HEK293 (cell line): Measurements from ENCODE around the gene SLC48A1.

ENCODE experiments used
- CTCF ChIA-PET: fragments of 350-600 bp; formaldehyde crosslinking; extraction: SDS; loops from one replicate; lab custom pipeline; 2021; ENCODE audit warnings: antibody characterized with exemption; lab: Yijun Ruan, JAX
- POLR2A ChIA-PET: fragments of 300-600 bp; formaldehyde crosslinking; extraction: SDS; loops from one replicate; lab custom pipeline; 2020; ENCODE audit warnings: antibody characterized with exemption, inconsistent platforms; lab: Yijun Ruan, JAX
- H3K27ac ChIP-seq: fragments of 200-500 bp; sonication (Bioruptor generic); 2 replicates; pipeline ENCODE4 v1.5.1; 2014; ENCODE audit warnings: low read depth, low read length, control low read depth, inconsistent platforms; ENCODE audit errors: extremely low read depth
- H3K36me3 ChIP-seq, 2 experiments: fragments of 200-500 bp in 1 of 2; sonication (Bioruptor generic) in 1 of 2; 1 replicate in 1 of 2; 2 replicates in 1 of 2; pipeline ENCODE4 v1.5.1; 2014 to 2017; ENCODE audit warnings: inconsistent platforms in 2 of 2, low read length in 2 of 2; ENCODE audit not compliant: control insufficient read depth in 2 of 2, insufficient read depth in 1 of 2
- H3K4me1 ChIP-seq: fragments of 200-500 bp; sonication (Bioruptor generic); 2 replicates; pipeline ENCODE4 v1.5.1; 2014; ENCODE audit warnings: mild to moderate bottlenecking, low read length, inconsistent platforms; ENCODE audit not compliant: control insufficient read depth, insufficient read depth
- H3K4me3 ChIP-seq: 2 replicates; pipeline ENCODE4 v1.5.1; 2011; ENCODE audit warnings: low read depth, mild to moderate bottlenecking, control low read depth, low read length, moderate library complexity
- H3K9me3 ChIP-seq: fragments of 200-500 bp; sonication (Bioruptor generic); 2 replicates; pipeline ENCODE4 v1.5.1; 2014; ENCODE audit warnings: low read depth, low read length, inconsistent platforms; ENCODE audit not compliant: control insufficient read depth, insufficient read depth
- ATF2 ChIP-seq: fragments of 450-650 bp; formaldehyde crosslinking; IDR thresholded peaks from 2 replicates; pipeline ENCODE4 v1.5.1; 2016; ENCODE audit warnings: missing biosample characterization, missing genetic modification characterization, low read depth
- FEZF1 ChIP-seq: fragments of 450-650 bp; formaldehyde crosslinking; IDR thresholded peaks from 2 replicates; pipeline ENCODE4 v1.5.1; 2016; ENCODE audit warnings: missing biosample characterization, missing genetic modification characterization
- GLI2 ChIP-seq: fragments of 450-650 bp; formaldehyde crosslinking; IDR thresholded peaks from 2 replicates; pipeline ENCODE4; 2017; ENCODE audit warnings: missing biosample characterization, missing genetic modification characterization, low read depth, borderline replicate concordance
- GLI4 ChIP-seq: fragments of 450-650 bp; formaldehyde crosslinking; IDR thresholded peaks from 2 replicates; pipeline ENCODE4 v1.5.1; 2016; ENCODE audit warnings: missing biosample characterization, missing genetic modification characterization
- KLF1 ChIP-seq: fragments of 450-650 bp; formaldehyde crosslinking; IDR thresholded peaks from 2 replicates; pipeline ENCODE4 v1.5.1; 2016; ENCODE audit warnings: missing biosample characterization, missing genetic modification characterization
- PRDM1 ChIP-seq: fragments of 450-650 bp; formaldehyde crosslinking; IDR thresholded peaks from 2 replicates; pipeline ENCODE4; 2016; ENCODE audit warnings: missing biosample characterization, missing genetic modification characterization
- SP7 ChIP-seq: fragments of 450-650 bp; formaldehyde crosslinking; IDR thresholded peaks from 2 replicates; pipeline ENCODE4 v1.5.1; 2016; ENCODE audit warnings: missing biosample characterization, missing genetic modification characterization
- WT1 ChIP-seq: fragments of 450-650 bp; formaldehyde crosslinking; IDR thresholded peaks from 2 replicates; pipeline ENCODE4 v1.5.1; 2016; ENCODE audit warnings: missing biosample characterization, missing genetic modification characterization
- ZBTB7A ChIP-seq: fragments of 450-650 bp; formaldehyde crosslinking; IDR thresholded peaks from 2 replicates; pipeline ENCODE4 v1.5.1; 2016; ENCODE audit warnings: low read depth, missing biosample characterization, missing genetic modification characterization
- ZFP3 ChIP-seq: fragments of 450-650 bp; formaldehyde crosslinking; IDR thresholded peaks from 2 replicates; pipeline ENCODE4 v1.5.1; 2016; ENCODE audit warnings: low read depth, missing biosample characterization, missing genetic modification characterization
- ZNF157 ChIP-seq: fragments of 450-650 bp; formaldehyde crosslinking; IDR thresholded peaks from 2 replicates; pipeline ENCODE4 v1.5.1; 2016; ENCODE audit warnings: missing biosample characterization, missing genetic modification characterization
- ZNF16 ChIP-seq: fragments of 450-650 bp; formaldehyde crosslinking; IDR thresholded peaks from 2 replicates; pipeline ENCODE4 v1.5.1; 2016; ENCODE audit warnings: low read depth, missing biosample characterization, missing genetic modification characterization
- ZNF184 ChIP-seq: fragments of 450-650 bp; IDR thresholded peaks from 2 replicates; pipeline ENCODE4 v1.5.1; 2018; ENCODE audit warnings: missing biosample characterization, mild to moderate bottlenecking, missing genetic modification characterization
- ZNF211 ChIP-seq: fragments of 450-650 bp; formaldehyde crosslinking; IDR thresholded peaks from 2 replicates; pipeline ENCODE4 v1.5.1; 2016; ENCODE audit warnings: low read depth, missing biosample characterization, missing genetic modification characterization
- ZNF48 ChIP-seq: fragments of 450-650 bp; formaldehyde crosslinking; IDR thresholded peaks from 2 replicates; pipeline ENCODE4 v1.5.1; 2016; ENCODE audit warnings: missing biosample characterization, missing genetic modification characterization
- ZNF514 ChIP-seq: fragments of 450-650 bp; formaldehyde crosslinking; IDR thresholded peaks from 2 replicates; pipeline ENCODE4 v1.5.1; 2016; ENCODE audit warnings: missing biosample characterization, missing genetic modification characterization
- ZNF521 ChIP-seq: fragments of 450-650 bp; formaldehyde crosslinking; IDR thresholded peaks from 2 replicates; pipeline ENCODE4 v1.5.1; 2017; ENCODE audit warnings: missing biosample characterization, mild to moderate bottlenecking, missing genetic modification characterization
- ZNF529 ChIP-seq: fragments of 450-650 bp; formaldehyde crosslinking; IDR thresholded peaks from 2 replicates; pipeline ENCODE4 v1.5.1; 2017; ENCODE audit warnings: missing genetic modification characterization, missing biosample characterization; ENCODE audit not compliant: insufficient replicate concordance
- ZNF530 ChIP-seq: fragments of 450-650 bp; formaldehyde crosslinking; IDR thresholded peaks from 2 replicates; pipeline ENCODE4 v1.5.1; 2016; ENCODE audit warnings: low read depth, missing biosample characterization, missing genetic modification characterization
- ZNF544 ChIP-seq: fragments of 450-650 bp; formaldehyde crosslinking; IDR thresholded peaks from 2 replicates; pipeline ENCODE4 v1.5.0; 2017; ENCODE audit warnings: missing biosample characterization, missing genetic modification characterization
- ZNF548 ChIP-seq: fragments of 450-650 bp; formaldehyde crosslinking; IDR thresholded peaks from 2 replicates; pipeline ENCODE4 v1.5.1; 2016; ENCODE audit warnings: missing biosample characterization, missing genetic modification characterization
- ZNF555 ChIP-seq: fragments of 450-650 bp; formaldehyde crosslinking; conservative IDR thresholded peaks from 2 replicates; pipeline ENCODE4 v1.5.1; 2017; ENCODE audit warnings: missing biosample characterization, mild to moderate bottlenecking, missing genetic modification characterization, inconsistent platforms
- ZNF561 ChIP-seq: fragments of 450-650 bp; IDR thresholded peaks from 2 replicates; pipeline ENCODE4 v1.5.1; 2018; ENCODE audit warnings: missing biosample characterization, missing genetic modification characterization, borderline replicate concordance
- ZNF596 ChIP-seq: fragments of 450-650 bp; IDR thresholded peaks from 2 replicates; pipeline ENCODE4 v1.5.0; 2018; ENCODE audit warnings: missing biosample characterization, mild to moderate bottlenecking, missing genetic modification characterization, moderate library complexity
- ZNF629 ChIP-seq: fragments of 450-650 bp; formaldehyde crosslinking; IDR thresholded peaks from 2 replicates; pipeline ENCODE4 v1.5.1; 2017; ENCODE audit warnings: missing biosample characterization, missing genetic modification characterization
- ZNF658 ChIP-seq: fragments of 450-650 bp; formaldehyde crosslinking; IDR thresholded peaks from 2 replicates; pipeline ENCODE4; 2016; ENCODE audit warnings: missing biosample characterization, missing genetic modification characterization
- ZNF707 ChIP-seq: fragments of 450-650 bp; formaldehyde crosslinking; IDR thresholded peaks from 2 replicates; pipeline ENCODE4 v1.5.1; 2016; ENCODE audit warnings: missing biosample characterization, missing genetic modification characterization
- ZNF791 ChIP-seq: fragments of 450-650 bp; formaldehyde crosslinking; IDR thresholded peaks from 2 replicates; pipeline ENCODE4 v1.5.1; 2016; ENCODE audit warnings: missing biosample characterization, missing genetic modification characterization
- ZSCAN18 ChIP-seq: fragments of 450-650 bp; formaldehyde crosslinking; IDR thresholded peaks from 2 replicates; pipeline ENCODE4 v1.5.1; 2016; ENCODE audit warnings: missing biosample characterization, missing genetic modification characterization

Gene SLC48A1

GRCh38 chr12:47820631-47821345 is 47.8 kb downstream of the SLC48A1 start (continued):
- no peak for TF ChIP-seq ZBTB7A (tag by site-specific recombination)
- TF ChIP-seq ZSCAN18 (tag by site-specific recombination), result 0 out of 2 replicates have a peak, but pooled peaks have one; percentile 9
- TF ChIP-seq ZNF16 (tag by site-specific recombination), result no peak
- TF ChIP-seq ATF2 (tag by site-specific recombination), result no peak
- peak; percentile 66; the same call in 1 of the 2 replicates for TF ChIP-seq SP7 (tag by site-specific recombination)
- peak; percentile 71; the same call in 1 of the 2 replicates for TF ChIP-seq PRDM1 (tag by site-specific recombination)
- no peak for TF ChIP-seq ZFP3 (tag by site-specific recombination)
- TF ChIP-seq WT1 (tag by site-specific recombination), result no peak
- TF ChIP-seq ZNF629 (tag by site-specific recombination), result peak; percentile 74

DNA sequence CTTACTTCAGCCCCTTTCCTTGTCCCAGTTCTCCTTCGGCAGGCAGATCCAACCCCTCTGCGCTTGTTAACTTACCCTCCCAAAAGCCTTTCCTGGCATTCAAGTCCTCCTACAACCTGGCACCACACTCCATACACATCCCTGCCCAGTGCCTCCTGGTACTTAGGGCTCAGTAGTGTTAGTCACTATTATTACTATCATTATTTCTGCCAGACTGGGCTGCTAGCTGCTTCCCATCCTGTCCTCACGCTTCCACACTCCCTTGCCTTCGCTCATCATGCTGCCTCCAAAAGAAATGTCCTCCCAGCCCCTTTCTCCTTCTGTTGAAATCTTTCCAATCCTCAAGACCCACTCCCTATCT is 48.3 kb downstream of the SLC48A1 start:
- POLR2A ChIA-PET, result interaction anchor here (0.6 to 2.6 kb wide), 5 partner anchors 8 to 45 kb away, joined by 3 to 18 read pairs (median 5); no protein-coding TSS in a partner anchor
- Histone ChIP-seq H3K9me3 (no peaks in the 10 kb centered on the region), H3K4me1 (peaks cover 3% of the 10 kb centered on the region; the same call in 1 of the 2 replicates), H3K4me3 (no peak overlapping the region), H3K36me3 (no peaks in the 10 kb centered on the region), H3K27ac (no peak overlapping the region)
- CTCF ChIA-PET, result interaction anchor here (0.5 to 7.3 kb wide), 4 partner anchors 14 to 116 kb away, joined by 3 to 91 read pairs (median 10); no protein-coding TSS in a partner anchor
- TF ChIP-seq ZNF521 (tag by site-specific recombination), result no peak
- no peak for TF ChIP-seq ZNF707 (tag by site-specific recombination)
- peak; percentile 27; the same call in 1 of the 2 replicates for TF ChIP-seq ZNF530 (tag by site-specific recombination)

DNA sequence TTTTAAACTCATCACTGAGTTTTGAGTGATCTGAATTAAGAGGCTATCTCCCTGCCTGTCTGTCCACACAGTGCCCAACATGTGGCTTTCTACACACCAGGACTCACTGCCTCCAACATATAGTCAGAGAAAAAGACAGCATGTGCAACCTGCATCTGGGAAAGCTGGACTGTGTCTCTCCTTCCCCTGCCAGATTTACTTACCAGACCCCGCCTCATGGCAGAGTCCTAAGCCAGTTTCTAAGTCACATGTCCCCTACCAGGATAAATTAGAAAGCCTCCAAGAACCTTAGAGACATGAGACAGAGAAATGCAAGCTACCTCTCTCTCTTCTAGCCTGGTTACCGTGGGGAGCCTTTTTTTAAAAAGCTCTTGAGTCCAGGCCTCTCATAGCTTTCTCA is 49.4 kb downstream of the SLC48A1 start:
- ChIA-PET POLR2A (no interaction called here), CTCF (interaction anchor here (0.6 to 7.3 kb wide), 6 partner anchors 9 to 105 kb away, joined by 3 to 91 read pairs (median 4); no protein-coding TSS in a partner anchor)
- TF ChIP-seq ZNF544 (tag by site-specific recombination) (no peak), ZNF514 (tag by site-specific recombination) (no peak), ZNF791 (no peak), ZNF555 (no peak), ZNF211 (tag by site-specific recombination) (no peak), ZNF548 (tag by site-specific recombination) (no peak), ZNF596 (no peak), FEZF1 (no peak), ZNF529 (no peak), GLI2 (no peak), ZNF561 (tag by site-specific recombination) (no peak), KLF1 (tag by site-specific recombination) (no peak), ZNF48 (no peak), ZNF157 (tag by site-specific recombination) (no peak), ZNF184 (no peak), GLI4 (tag by site-specific recombination) (no peak), ZNF658 (tag by site-specific recombination) (no peak)
- Histone ChIP-seq H3K27ac (no peak overlapping the region), H3K36me3 (no peaks in the 10 kb centered on the region), H3K4me3 (no peak overlapping the region), H3K4me1 (no peaks in the 10 kb centered on the region; the same call in 1 of the 2 replicates), H3K9me3 (no peaks in the 10 kb centered on the region)
